Endometrial microvascular endothelial cells (primary cell): ENCODE data around the gene PROX2. TPM values are rescaled to one million over a fixed set of nuclear protein-coding genes. Genes with fewer than 3 reads are reported as not detected.

Experiments
- in situ Hi-C: cut with HindIII; loops from 2 replicates; pipeline ENCODE4 v1.10.0; 2017; ENCODE audit warnings: low sequenced_read_pairs, low pct_unique_long_range_greater_than_20kb; ENCODE audit errors: inconsistent ontology term
- total RNA-seq: library from RNA; depleted of rRNA; stranded (reverse); fragments of >200 nt; gene quantifications from one replicate; pipeline ENCODE4 v1.2.3, GENCODE V29; 2015; ENCODE audit errors: inconsistent ontology term

The PROX2 gene
- total RNA-seq, 1 donor from 2014 or later = not detected

DNA sequence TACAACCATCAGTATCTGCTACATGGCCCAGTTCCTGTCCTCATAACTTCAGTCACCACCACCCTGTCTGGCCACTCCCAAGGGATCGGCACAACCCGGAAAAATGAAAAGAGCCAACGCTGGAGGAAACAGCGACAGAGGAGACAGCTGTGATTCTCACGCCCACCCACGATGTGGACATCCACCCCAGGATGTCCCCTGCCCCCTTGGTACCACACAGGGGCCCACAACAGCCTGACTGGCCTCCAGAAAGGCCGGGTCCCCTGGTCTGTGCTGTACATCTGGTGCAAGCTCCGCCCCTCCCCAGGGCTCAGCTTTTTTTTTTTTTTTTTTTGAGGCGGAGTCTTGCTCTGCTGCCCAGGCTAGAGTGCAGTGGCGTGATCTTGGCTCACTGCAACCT, 34.6 kb upstream of the PROX2 start:
- in situ Hi-C loops = no loop called here

DNA sequence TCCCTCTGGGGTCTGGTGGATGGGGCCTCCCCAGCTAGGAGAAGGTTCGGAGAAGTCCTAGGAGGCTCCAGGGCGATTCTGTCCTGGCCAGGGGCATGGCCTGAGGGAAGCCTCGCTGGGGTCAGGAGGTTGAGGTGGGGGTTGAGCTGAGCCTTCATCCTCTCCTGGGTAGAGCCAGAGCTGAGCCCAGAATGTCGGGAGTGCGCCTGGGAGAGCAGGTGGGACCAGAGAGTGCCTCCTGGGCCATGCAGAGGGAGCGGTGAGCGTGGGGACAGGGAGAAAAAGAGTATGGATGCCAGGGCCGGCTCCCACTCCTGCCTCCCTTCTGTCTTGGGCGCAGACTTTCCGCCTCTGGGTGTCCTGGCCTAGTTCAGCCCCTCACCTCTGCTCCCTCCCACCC, 34.0 kb upstream of the PROX2 start:
- in situ Hi-C loops = no loop called here

DNA sequence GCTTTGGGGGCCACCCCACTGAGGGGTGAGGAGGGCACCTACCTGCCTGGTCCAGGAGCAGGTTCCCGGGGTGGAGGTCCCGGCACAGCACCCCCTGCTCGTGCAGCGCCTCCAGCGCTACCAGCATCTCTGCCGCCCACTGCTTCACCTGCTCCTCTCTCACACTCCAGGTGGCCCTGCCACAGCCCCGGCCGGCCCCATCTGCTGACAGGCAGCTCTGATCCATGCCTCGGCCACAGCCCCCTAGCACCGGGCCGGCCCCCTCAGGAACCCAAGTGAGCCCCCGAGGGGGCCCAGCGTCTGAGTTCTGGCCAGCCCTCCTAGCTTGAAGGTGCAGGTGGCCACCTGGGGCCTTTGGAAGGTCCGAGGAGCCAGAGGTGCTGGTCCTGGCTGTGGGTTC, 33.6 kb upstream of the PROX2 start:
- in situ Hi-C loops = no loop called here

DNA sequence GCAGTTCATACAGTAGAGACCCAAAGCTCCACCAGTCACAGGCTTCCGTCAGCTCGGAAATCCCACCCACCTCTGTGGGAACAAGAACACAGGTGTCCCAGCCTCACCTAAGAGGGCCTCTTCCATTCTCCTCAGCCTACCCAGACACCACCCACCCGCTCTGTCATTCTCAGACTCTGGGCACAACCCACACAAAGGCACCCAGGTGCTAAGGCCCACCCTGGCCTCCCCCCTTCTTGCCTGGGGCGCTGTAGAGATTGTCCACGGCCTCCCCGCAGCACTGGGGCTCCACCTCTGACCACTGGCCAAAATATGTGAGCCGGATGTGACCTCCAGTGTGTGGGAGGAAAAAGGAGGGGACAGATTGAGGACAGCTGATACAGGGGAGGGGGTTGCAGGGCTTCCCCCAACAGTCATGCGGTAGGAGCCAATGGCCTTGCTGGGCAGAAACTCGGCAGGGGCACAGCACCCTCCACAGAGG, 33.0 kb upstream of the PROX2 start:
- in situ Hi-C loops = no loop called here

DNA sequence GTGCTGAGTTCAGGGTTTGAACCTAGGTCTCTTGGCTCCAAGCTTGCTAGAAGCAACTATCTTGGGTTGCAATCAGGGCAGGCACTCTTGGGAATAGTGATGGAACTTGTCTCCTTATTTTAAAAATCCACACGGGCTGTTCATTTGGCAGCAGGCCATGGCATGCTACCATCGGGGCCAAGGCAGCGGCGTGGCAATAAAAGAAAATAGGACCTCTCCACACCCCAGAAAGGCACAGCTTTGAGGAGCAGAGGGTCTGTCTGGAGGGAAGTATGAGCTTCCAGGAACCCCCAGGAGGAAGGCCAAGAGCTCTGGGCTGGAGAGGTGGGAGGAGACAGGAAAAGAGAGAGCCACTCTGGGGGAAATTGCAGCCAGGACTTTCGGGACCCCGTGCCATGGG, 31.8 kb upstream of the PROX2 start:
- in situ Hi-C loops = no loop called here

DNA sequence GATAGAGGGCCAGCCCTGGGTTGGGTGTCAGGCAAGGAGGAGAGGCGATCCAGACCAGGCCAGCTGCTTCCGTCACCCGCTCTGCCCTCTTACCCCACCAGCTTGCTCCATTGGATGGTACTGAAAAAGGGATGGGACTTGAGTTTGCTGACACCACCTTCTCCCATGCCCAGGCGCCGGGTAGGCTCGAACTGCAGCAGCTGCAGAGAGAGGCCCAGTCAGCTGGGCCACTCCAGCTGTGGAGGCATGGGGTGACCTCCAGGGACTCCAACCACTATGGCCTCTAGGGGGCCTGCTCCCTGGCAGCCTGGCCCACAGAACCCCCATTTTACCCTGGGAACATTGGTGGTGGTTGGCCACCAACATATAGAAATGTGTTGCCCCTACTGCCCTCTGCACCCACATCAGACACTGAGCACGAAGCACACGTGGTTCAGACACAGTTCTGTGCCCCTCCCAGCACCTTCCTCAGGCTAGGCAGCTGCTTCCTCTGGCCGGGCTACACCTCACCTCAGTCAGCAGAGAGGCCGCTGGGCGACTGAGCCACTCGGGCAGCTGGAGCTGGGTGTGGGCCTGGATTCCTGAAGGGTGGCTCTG, 31.1 kb upstream of the PROX2 start:
- in situ Hi-C loops = no loop called here

DNA sequence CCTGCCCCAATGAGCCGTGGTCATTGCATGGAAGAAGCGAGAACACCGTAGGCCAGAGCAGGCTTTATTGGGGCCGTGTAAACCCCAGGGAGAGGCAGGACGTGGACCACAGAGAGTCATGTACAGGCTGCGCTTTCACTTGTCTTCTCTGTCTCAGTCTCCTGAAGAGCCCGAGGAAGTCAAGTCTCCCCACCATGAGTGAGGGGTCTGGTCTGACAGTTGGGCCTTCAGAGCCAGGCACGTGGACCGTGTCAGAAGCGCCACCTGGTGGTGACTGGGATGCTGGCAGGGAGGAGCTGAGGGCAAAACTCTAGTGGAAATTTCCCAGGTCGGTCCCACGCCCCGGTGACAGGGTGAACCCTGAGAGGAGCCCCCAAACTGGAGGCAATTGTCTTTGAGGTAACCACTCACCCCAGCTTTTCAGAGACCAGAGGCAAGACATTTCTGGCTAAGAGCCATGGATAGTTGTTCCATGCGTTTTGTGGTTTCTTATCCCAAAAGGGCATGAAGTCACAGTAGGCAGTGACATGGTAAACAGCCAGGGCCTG, 29.7 kb upstream of the PROX2 start:
- in situ Hi-C loops = no loop called here

DNA sequence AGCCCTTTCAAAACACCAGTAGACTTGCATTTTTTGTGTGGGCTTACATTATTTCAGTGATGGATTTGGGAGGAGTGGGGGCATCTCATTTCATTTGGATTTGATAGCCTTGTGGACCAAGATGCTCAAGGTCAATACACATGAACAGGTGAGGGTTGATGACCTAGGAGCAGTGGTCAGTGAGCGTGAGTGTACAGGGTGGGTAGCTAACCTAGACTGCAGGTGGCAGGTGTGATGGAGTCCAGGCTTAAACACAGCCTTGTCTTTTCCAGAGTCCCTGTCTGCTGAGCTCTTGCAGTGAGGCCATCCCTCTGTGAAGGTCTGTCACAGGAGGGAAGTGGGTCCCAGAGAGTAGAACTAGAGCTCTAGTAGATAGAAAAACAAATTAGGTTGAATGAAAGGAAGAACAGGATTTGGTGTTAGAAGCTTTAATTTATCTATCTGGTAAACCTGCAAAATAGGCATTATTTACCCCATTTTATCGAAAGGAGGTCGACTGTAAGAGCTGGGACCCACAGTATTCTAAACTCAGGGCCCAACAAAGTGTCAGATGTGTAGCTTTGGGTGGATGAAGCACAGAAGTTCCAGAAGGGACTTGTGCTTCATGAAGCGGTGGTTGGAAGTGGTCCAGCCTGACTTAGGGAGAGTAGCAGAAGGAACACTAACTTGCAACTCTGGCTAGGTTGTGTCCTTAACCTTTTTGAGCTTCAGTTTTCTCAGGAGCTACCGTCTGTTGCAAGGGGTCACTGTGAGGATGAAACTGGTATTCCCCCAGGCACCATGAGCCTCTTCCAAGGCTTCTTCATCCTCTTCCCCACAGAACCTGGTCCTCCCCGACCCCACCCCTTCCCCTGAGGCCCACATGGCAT, 28.9 kb upstream of the PROX2 start:
- in situ Hi-C loops = no loop called here

DNA sequence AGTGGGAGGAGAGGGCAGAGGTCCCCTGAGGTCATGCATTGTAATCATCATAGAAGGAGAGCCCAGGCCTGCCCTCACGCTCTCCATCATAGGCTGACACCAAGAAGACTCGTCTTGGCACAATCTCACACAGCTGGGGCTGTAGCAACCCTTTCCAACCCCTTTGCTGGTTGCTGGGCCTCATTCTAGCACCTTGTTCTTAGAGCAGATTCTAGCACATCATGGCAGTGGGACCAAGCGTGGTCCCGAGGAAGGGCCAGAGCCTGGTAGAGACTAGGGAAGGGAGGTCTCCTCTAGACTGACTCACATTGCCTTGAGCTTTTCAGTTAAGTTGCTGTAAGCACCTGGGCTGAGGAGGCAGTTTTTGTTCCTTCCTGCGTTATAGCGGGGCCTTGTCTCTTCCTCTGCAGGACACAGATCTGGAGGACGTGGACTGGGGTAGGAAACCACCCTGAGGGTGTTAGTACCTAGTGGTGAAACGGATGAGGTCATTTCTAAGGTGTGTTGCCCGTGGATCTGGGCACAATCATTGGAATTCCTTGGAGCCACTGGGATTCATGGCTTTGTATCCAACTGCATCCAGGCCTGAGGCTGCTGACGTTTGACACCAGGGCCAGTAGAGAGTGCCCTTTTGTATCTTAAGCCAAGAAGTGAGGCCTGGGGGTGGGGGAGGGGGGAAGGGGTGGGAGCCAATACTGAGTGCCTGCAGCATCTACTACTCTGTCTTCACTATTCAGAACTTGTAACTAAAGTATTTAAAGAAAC, 27.2 kb upstream of the PROX2 start:
- in situ Hi-C loops = no loop called here

DNA sequence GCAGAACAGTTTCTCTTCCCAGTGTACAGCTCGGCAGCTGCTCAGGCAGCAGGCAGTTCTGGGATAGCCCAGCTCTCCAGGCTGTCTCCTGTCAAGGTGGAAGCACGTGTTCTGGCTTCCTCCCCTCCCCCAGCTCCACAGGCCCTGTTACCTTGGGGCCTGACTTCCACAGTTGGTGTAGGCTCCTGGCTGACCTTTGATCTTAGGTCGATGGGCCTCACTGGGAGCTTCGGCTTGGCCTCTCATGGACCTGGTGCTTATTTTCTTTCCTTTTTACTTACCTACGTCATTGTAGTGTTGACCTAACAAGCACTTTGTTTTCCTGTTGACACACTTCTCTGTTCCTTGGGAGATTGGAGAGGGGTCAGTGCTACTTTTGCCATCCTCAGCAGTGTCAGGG, 22.7 kb upstream of the PROX2 start:
- in situ Hi-C loops = no loop called here

DNA sequence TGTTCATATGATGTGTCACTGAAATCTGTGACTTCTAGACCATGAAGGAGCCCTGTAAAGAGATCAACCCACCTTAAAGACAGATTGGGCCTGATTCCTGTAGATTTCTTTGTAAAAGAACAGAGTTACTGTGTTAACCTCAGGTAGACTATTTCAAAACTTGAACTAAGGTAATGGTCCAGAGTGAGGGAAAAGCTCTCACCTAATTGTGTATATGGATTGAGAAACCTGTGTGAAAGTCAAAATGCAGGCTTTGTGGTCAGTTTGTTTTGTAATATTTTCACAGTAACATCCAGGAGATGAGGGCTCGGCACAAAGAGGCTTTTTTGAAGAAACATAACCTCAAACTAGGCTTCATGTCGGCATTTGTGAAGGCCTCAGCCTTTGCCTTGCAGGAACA, 22.1 kb upstream of the PROX2 start:
- in situ Hi-C loops = no loop called here

DNA sequence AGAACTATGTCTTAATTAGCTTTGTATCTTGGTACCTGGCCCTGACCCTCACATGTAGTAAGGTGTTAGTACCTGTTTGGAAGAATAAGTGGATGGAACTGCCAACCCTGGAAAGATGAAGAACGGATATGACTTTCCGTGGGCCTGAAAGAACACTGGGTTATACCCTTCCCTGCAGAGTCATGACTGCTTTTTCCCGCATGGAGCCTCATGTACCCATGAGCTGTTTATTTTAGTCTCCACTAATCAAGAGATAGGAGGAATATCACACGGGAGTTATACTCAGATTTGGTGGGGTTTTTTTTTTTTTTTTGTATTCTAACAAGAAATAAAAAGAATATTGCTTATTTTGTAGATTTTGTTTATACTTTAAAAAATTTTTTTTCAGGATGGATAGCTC, 21.7 kb upstream of the PROX2 start:
- in situ Hi-C loops = no loop called here

DNA sequence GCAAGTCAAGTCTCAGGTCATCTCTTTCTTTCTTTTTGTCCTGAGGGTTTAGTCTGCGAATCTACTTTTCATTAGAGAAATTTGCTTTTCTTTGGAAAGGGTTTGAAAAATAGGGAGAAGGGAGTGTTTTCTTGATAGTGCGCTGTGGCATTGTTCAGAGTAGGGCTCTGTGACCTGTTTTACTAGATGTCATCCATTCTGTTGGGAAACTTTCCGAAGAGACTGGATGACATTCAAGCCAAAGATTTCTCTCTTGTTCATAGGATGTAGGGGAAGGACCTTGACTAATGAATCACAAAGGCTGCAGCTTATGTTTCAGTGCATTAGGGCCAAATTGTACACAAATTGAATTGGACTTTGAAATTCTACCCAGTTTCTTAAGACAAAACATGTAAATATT, 20.5 kb upstream of the PROX2 start:
- in situ Hi-C loops = no loop called here

DNA sequence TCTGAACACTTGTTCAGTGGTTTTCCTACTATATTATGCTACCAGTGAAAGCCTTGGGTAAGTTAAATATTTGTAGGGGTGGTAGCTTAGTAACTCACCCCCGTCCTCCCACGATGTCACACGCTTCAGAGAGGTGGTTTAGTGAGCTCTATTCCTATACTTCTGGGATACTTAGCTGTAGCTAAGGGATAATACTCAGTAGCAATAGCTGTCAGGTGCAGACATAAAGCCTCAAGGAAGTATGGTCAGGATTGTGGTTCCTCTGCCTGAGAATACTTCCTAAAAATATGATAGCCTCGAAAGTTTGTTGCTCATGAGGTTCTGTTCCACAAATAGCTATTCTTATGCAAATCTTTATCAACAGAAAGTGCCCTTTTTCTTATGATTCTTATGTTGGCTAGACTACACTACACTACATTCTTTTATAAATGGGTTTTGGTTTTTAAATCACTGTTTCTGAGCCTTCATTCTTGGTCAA, 17.7 kb upstream of the PROX2 start:
- in situ Hi-C loops = no loop called here

DNA sequence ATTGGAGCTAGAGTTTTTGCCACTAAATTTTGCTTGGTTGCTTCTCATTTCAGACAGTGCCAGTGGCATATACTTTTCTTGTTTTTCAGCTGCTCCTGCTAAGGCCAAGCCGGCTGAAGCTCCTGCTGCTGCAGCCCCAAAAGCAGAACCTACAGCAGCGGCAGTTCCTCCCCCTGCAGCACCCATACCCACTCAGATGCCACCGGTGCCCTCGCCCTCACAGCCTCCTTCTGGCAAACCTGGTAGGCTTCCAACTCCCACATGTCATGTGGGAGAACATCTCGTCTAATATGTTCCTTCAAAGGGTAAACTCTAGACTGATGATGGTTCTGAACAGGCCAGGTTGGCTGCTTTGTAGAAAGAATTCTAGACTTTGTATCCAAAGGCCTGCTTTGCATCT, 16.8 kb upstream of the PROX2 start:
- in situ Hi-C loops = no loop called here

DNA sequence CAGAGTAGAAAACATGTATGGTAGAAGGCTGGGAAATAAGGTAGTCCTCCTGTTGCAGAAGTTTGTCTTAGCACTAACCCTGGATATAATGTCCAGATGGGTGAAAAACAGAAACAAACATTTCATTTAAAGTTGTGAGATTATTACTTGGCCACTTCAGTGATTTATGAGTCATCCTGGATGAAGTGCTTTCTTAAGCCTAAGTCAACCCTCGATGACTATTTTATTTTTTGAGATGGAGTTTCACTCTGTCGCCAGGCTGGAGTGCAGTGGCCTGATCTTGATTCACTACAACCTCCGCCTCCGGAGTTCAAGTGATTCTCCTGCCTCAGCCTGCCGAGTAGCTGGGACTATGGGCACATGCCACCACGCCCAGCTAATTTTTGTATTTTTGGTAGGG, 15.9 kb upstream of the PROX2 start:
- in situ Hi-C loops = no loop called here

DNA sequence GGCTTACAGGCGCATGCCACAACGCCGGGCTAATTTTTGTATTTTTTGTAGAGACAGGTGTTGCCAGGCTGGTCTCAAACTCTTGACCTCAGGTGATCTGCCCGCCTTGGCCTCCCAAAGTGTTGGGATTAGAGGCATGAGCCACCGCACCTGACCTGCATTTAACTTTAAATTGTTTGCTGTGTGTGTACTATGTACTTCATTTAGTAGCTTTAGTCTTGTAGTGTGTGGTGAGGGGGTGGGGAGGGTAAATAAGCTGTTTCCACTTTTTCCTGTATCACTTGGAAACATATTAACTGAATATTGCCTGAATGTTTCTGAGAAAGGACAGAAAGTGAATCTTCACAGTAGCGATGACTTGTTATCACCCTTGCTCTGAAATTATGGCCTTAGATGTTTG, 14.3 kb upstream of the PROX2 start:
- in situ Hi-C loops = no loop called here

DNA sequence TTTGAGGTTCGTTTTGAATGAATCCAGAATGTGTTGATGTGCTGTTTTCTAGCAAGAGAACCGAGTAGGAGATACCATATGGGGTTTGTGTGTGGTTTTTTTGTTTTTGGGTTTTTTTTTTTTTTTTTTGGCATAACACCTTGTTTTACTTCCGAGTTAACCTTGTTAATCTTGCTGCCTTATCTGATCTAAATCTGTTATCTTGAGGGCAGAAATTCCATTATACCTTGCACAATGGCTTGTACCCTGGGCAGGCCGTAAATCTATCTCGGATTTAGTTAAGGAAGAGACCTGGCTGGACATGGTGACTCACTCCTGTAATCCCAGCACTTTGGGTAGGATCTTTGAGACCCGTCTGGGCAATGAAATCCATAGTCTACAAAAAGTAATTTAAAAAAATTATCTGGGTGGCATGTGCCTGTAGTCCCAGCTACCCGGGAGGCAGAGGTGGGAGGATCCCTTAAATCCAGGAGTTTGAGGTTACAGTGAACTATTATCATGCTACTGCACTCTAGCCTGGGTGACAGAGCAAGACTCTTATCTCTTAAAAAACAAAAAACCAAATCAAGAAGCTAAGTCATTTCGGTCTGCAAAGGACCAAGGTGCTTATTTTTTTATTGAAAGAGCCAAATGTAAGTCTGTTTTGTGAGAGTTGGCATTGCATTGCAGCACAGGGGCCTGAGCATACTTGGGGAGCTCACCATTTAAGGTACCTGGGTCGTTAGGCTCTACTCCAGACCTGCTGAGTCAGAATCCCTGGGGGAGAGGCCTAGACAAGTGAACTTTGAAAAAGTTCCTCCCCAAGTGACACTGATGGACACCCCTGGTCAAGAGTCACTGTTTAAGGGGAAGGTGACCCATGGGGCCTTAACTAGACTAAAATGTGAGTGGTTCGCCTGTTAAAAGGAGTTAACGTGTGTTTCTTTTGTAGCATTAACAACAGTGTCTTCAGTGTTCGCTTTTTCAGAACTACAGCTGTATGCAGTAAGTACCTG, 12.5 kb upstream of the PROX2 start:
- in situ Hi-C loops = no loop called here
